GM10266 (cell line): ENCODE measurements around the gene UTS2B.

Experiments
- DNase-seq: peaks from one replicate; pipeline ENCODE4 v3.0.0; 2012; ENCODE audit errors: extremely low spot score
- TF ChIP-seq, protein P1 (sequence below): IDR thresholded peaks from 2 replicates; pipeline ENCODE4 v1.5.1; 2012; ENCODE audit warnings: mild to moderate bottlenecking, low read depth; ENCODE audit not compliant: control insufficient read depth, insufficient read depth; ENCODE audit errors: missing control alignments

UTS2B gene

DNA sequence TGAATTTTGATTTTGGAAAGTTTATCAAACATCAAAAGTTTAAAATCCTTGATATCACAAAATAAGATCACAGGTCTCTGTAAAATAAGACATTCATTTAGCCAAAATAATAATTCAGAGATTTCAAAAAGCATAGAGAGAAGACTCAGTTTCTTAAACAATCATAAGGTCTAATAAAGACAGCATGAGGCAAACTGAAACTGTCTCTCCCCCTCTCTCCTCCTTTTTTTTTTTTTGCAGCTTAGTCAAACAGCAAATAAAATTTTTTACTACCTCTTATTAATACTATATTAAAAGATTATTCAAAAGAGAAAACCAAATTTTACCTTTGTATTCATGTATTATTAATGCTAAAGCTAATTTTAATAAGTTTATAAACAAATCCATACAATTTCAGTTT is 73.9 kb downstream of the UTS2B start:
- TF ChIP-seq, protein P1, sequence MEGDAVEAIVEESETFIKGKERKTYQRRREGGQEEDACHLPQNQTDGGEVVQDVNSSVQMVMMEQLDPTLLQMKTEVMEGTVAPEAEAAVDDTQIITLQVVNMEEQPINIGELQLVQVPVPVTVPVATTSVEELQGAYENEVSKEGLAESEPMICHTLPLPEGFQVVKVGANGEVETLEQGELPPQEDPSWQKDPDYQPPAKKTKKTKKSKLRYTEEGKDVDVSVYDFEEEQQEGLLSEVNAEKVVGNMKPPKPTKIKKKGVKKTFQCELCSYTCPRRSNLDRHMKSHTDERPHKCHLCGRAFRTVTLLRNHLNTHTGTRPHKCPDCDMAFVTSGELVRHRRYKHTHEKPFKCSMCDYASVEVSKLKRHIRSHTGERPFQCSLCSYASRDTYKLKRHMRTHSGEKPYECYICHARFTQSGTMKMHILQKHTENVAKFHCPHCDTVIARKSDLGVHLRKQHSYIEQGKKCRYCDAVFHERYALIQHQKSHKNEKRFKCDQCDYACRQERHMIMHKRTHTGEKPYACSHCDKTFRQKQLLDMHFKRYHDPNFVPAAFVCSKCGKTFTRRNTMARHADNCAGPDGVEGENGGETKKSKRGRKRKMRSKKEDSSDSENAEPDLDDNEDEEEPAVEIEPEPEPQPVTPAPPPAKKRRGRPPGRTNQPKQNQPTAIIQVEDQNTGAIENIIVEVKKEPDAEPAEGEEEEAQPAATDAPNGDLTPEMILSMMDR = no peak
- DNase-seq = no peak

DNA sequence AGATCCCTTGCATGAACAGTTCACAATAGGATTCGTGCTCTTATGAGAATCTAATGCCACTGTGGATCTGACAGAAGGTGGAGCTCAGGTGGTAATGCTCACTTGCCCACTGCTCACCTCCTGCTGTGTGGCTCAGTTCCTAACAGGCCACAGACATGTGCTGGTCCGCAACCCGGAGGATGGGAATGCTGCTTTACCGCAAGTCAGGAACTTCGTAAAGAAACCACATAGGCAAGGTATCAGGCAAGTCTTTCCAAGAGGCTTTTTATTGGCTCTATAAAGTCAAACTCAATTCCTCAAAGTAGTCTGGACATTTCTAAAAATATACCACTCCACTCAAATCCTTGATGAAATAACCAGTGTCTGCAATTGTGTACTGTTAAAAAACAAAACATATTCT is 75.2 kb downstream of the UTS2B start:
- DNase-seq = no peak
- TF ChIP-seq, protein P1 = no peak

GRCh38 chr3:191254098-191254873 is 76.0 kb downstream of the UTS2B start:
- TF ChIP-seq, protein P1 = no peak
- no peak for DNase-seq

GRCh38 chr3:191253089-191253799 is 77.1 kb downstream of the UTS2B start:
- DNase-seq = no peak
- TF ChIP-seq, protein P1 = no peak

DNA sequence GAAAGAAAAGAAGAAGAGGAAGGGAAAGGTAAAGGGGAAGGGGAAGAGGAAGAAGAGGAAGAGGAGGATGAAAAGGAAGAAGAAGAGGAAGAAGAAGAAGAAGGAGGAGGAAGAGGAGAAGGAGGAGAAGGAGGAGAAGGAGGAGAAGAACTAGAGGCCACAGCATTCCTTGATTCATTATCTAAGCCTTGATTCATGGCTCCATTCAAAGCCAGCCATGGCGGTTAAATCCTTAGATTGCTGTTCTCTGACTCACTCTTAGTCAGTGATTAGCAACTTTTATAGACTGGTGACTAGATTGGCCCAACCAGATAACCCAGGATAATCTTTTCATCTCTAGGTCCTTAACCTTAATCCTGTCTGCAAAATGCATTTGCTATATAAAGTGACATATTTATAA is 83.7 kb downstream of the UTS2B start:
- DNase-seq = no peak
- TF ChIP-seq, protein P1 = no peak

DNA sequence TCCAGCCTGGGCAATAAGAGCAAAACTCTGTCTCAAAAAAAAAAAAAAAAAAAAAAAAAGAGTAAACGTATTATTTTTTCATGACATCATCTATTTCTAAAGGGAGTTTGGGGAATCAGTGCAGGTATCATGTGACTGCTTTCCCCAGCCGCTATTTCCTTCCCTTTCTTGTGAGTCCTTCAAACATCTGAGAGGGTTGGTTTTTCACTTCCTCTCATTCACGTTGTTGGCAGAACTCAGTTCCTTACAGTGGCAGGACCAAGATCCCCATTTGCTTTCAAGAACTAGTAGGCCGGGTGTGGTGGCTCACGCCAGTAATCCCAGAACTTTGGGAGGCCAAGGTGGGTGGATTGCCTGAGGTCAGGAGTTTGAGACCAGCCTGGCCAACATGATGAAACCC is 84.3 kb downstream of the UTS2B start:
- peak; percentile 26 for DNase-seq

- TF ChIP-seq, protein P1 = peak; percentile 62
- DNase-seq = no peak
Measured at GRCh38 chr3:191244242-191244867, 86.0 kb downstream of the UTS2B start.
